Mesothelial cell of epicardium (in vitro differentiated cells): ENCODE measurements around the gene AUP1. TPM values are rescaled to one million over a fixed set of nuclear protein-coding genes. Genes with fewer than 3 reads are reported as not detected.
A peak's percentile ranks its signal among the peaks of the same experiment; 100 is the strongest.

Experiments used
- DNase-seq, 2 experiments: peaks; one replicate each; pipeline ENCODE4 v3.0.0; 2021; ENCODE audit warnings: low spot score in 2 of 2; ENCODE audit not compliant: unreplicated experiment in 2 of 2
- H3K27ac Mint-ChIP-seq: 2 replicates; pipeline ENCODE4 v1.8.0; 2021; ENCODE audit warnings: mixed read lengths
- H3K27me3 Mint-ChIP-seq: 2 replicates; pipeline ENCODE4 v1.8.0; 2021; ENCODE audit warnings: low read depth, mixed read lengths
- H3K36me3 Mint-ChIP-seq: 2 replicates; pipeline ENCODE4 v1.8.0; 2021; ENCODE audit warnings: mixed read lengths
- H3K4me1 Mint-ChIP-seq: 2 replicates; pipeline ENCODE4 v1.8.0; 2021; ENCODE audit warnings: mixed read lengths
- H3K4me3 Mint-ChIP-seq: 2 replicates; pipeline ENCODE4 v1.8.0; 2021; ENCODE audit warnings: mild to moderate bottlenecking, moderate library complexity, mixed read lengths
- H3K9me3 Mint-ChIP-seq: 2 replicates; pipeline ENCODE4 v1.8.0; 2021; ENCODE audit warnings: mixed read lengths
- CTCF ChIP-seq: fragments of 200-600 bp; sonication (generic); IDR thresholded peaks from one replicate; pipeline ENCODE4 v1.5.0; 2021; ENCODE audit warnings: antibody characterized with exemption; ENCODE audit not compliant: unreplicated experiment
- total RNA-seq: library from RNA; stranded (reverse); gene quantifications from 3 replicates; pipeline ENCODE4 v1.2.1, GENCODE V29; 2021

The AUP1 gene
- total RNA-seq, 1 donor from 2014 or later = 86.2 TPM

- no peak overlapping the region for H3K27ac Mint-ChIP-seq
Measured at GRCh38 chr2:74516650-74517049, 12.9 kb downstream of the AUP1 start.

GRCh38 chr2:74515981-74516633 is 13.4 kb downstream of the AUP1 start:
- peak; percentile 40 to 62 for DNase-seq

More at GRCh38 chr2:74516650-74517049, 12.9 kb downstream of the AUP1 start:
- no peak for DNase-seq
- Mint-ChIP-seq H3K36me3 (no peaks in the 10 kb centered on the region), H3K9me3 (no peaks in the 10 kb centered on the region), H3K27me3 (peaks cover 92% of the 10 kb centered on the region), H3K4me3 (no peak overlapping the region), H3K4me1 (peaks cover 6% of the 10 kb centered on the region)
- no peak for TF ChIP-seq CTCF

GRCh38 chr2:74515271-74515980 is 14.1 kb downstream of the AUP1 start:
- TF ChIP-seq CTCF = no peak
- H3K27ac Mint-ChIP-seq = no peak overlapping the region
- no peaks in the 10 kb centered on the region for H3K36me3 Mint-ChIP-seq
- H3K4me1 Mint-ChIP-seq = peaks cover 6% of the 10 kb centered on the region
- peaks cover 92% of the 10 kb centered on the region for H3K27me3 Mint-ChIP-seq
- H3K9me3 Mint-ChIP-seq = no peaks in the 10 kb centered on the region
- no peak for DNase-seq
- peak overlapping the region; percentile 31 for H3K4me3 Mint-ChIP-seq

More at GRCh38 chr2:74515981-74516633, 13.4 kb downstream of the AUP1 start:
- Mint-ChIP-seq H3K36me3 (no peaks in the 10 kb centered on the region), H3K27me3 (peaks cover 93% of the 10 kb centered on the region), H3K4me1 (peaks cover 6% of the 10 kb centered on the region), H3K9me3 (no peaks in the 10 kb centered on the region), H3K27ac (no peak overlapping the region), H3K4me3 (peak overlapping the region; percentile 47)
- no peak for TF ChIP-seq CTCF

GRCh38 chr2:74514368-74515270 is 14.9 kb downstream of the AUP1 start, which contains the start of gene TLX2:
Gene TLX2 (plus strand): TSS chr2:74514450. CDS start chr2:74514807, 357 bp downstream.
- no peaks in the 10 kb centered on the region for H3K9me3 Mint-ChIP-seq
- H3K36me3 Mint-ChIP-seq = no peaks in the 10 kb centered on the region
- H3K4me1 Mint-ChIP-seq = peaks cover 6% of the 10 kb centered on the region
- H3K4me3 Mint-ChIP-seq = peak within 1 kb of the TSS; percentile 28
- H3K27ac Mint-ChIP-seq = no peak within 1 kb of the TSS
- peaks cover 92% of the 10 kb centered on the region for H3K27me3 Mint-ChIP-seq
- no peak for TF ChIP-seq CTCF
- DNase-seq = peak; percentile 30 to 42

GRCh38 chr2:74513605-74514367 is 15.7 kb downstream of the AUP1 start:
- DNase-seq = no peak
- Mint-ChIP-seq H3K27ac (no peak overlapping the region), H3K4me3 (no peak overlapping the region), H3K9me3 (no peaks in the 10 kb centered on the region), H3K4me1 (peaks cover 6% of the 10 kb centered on the region), H3K27me3 (peaks cover 85% of the 10 kb centered on the region), H3K36me3 (no peaks in the 10 kb centered on the region)
- no peak for TF ChIP-seq CTCF
